ENCODE measurements around the gene CCND1. TPM values are rescaled to one million over a fixed set of nuclear protein-coding genes. Genes with fewer than 3 reads are reported as not detected.

The CCND1 gene
- total and polyA plus RNA-seq, 4 experiments from 2014 or later: 1.00 to 1.8 (median 1.6) TPM

- H3K27me3 ChIP-seq (ENCODE audit: insufficient read depth, low read length): peaks cover 10% of the 10 kb centered on the region
- Mint-ChIP-seq H3K4me3 (no peak overlapping the region), H3K9me3 (no peaks in the 10 kb centered on the region), H3K27ac (peak overlapping the region in 1 of 7 donors; percentile 36), H3K4me1 (peaks cover 8 to 14% (median 11%) of the 10 kb centered on the region in 4 donors), H3K27me3 (peaks cover 9 to 12% of the 10 kb centered on the region in 2 donors), H3K36me3 (peaks cover 0 to 1% of the 10 kb centered on the region in 2 donors)
- DNase-seq: peak in 1 of 5 donors; percentile 27
- no peaks in the 10 kb centered on the region for H3K9me3 ChIP-seq (ENCODE audit: control insufficient read depth in 1 of 2, low read length in 2 of 2)
- intact Hi-C loops (cut with micrococcal nuclease): no loop called here
- no peaks in the 10 kb centered on the region for H3K36me3 ChIP-seq (ENCODE audit: insufficient read depth, low read length)
- H3K27ac ChIP-seq (ENCODE audit: low read depth, low read length): no peak overlapping the region
- H3K4me3 ChIP-seq (ENCODE audit: low read length in 2 of 2): no peak overlapping the region
- peaks cover 19% of the 10 kb centered on the region for H3K4me1 ChIP-seq (ENCODE audit: insufficient read depth, low read length)
- ChIA-PET POLR2A (ENCODE audit: partially characterized antibody) (no interaction called here), CTCF (ENCODE audit: partially characterized antibody) (interaction anchor here (0.9 to 5.8 kb wide), 4 partner anchors 16 to 544 kb away, joined by 3 to 52 read pairs (median 26); partner anchors contain the start of gene MYEOV)
Observed at GRCh38 chr11:69644962-69645675, 4.2 kb downstream of the CCND1 start.

DNA sequence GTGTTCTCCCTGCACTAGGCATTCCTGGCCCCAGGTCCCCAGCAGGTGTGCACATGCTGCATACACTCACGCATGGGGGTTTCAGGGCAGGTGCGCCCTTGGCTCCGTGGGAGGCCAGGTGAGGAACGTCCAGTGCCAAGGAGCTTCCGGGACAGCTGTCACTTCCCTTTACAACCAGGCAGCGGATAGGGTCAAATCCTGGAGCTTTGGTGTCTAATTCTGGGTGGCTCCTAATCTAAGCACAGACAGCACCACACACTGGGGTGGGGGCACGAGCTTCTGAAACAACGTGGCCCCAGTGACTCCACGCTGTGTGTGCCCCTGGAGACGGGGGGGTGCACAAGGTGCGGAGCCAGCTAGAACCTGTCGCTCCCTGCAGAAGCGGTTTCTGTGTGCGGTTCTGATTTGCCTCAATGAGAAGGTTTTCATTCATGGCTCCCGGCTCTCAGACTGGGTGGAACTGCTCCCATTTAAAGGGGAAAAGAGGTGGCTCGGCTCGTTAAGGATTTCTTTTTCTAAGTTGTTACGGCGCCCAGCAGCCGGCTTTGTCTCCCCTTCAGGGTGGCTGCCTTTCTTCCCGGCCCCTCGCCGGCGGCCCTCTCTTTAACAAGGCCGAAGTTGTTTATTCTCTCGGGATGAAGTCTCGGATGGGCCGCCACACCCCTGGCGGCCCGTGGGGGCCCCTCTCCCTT is 5.0 kb downstream of the CCND1 start:
- peak in 1 of 5 donors; percentile 13 for DNase-seq
- Histone ChIP-seq H3K27ac (ENCODE audit: low read depth, low read length) (no peak overlapping the region), H3K9me3 (ENCODE audit: control insufficient read depth in 1 of 2, low read length in 2 of 2) (no peaks in the 10 kb centered on the region), H3K36me3 (ENCODE audit: insufficient read depth, low read length) (no peaks in the 10 kb centered on the region), H3K4me1 (ENCODE audit: insufficient read depth, low read length) (peaks cover 13% of the 10 kb centered on the region), H3K4me3 (ENCODE audit: low read length in 2 of 2) (no peak overlapping the region), H3K27me3 (ENCODE audit: insufficient read depth, low read length) (peaks cover 4% of the 10 kb centered on the region)
- H3K4me3 Mint-ChIP-seq: no peak overlapping the region
- peaks cover 5 to 7% of the 10 kb centered on the region in 2 donors for H3K27me3 Mint-ChIP-seq
- H3K4me1 Mint-ChIP-seq: peaks cover 4 to 6% (median 5%) of the 10 kb centered on the region in 4 donors
- intact Hi-C loops (cut with micrococcal nuclease): no loop called here
- POLR2A ChIA-PET (ENCODE audit: partially characterized antibody): no interaction called here
- CTCF ChIA-PET (ENCODE audit: partially characterized antibody): interaction anchor here (1.2 to 5.8 kb wide), 3 partner anchors 25 to 545 kb away, joined by 3 to 52 read pairs (median 48); partner anchors contain the start of gene MYEOV
- peaks cover 0 to under 1% of the 10 kb centered on the region in 2 donors for H3K36me3 Mint-ChIP-seq
- no peaks in the 10 kb centered on the region for H3K9me3 Mint-ChIP-seq
- peak overlapping the region in 1 of 7 donors; percentile 36 for H3K27ac Mint-ChIP-seq

GRCh38 chr11:69646493-69647389 is 5.8 kb downstream of the CCND1 start:
- no peak overlapping the region for H3K4me3 Mint-ChIP-seq
- CTCF ChIA-PET (ENCODE audit: partially characterized antibody): interaction anchor here (1.2 to 5.8 kb wide), 3 partner anchors 24 to 545 kb away, joined by 3 to 52 read pairs (median 48); partner anchors contain the start of gene MYEOV
- intact Hi-C loops (cut with micrococcal nuclease): no loop called here

DNA sequence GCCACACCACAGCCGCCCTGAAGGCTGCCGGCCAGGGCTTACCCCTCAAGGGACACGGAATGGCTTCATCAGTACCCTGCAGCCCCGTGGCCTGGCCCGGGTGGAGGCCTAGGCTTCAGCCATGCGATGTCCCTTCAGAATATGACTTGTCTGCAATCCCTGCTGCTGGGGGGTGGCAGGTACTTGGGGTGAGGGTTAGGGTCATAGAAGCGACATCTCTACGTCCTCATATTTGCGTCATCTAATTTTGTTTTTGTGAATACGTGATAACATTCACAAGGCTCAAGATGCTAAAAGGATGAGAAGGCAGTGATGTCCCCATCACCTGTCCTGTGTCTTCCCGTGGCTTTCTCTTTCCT is 6.4 kb downstream of the CCND1 start:
- Mint-ChIP-seq H3K27ac (no peak overlapping the region), H3K4me1 (no peaks in the 10 kb centered on the region), H3K4me3 (no peak overlapping the region), H3K27me3 (peaks cover 0 to 2% of the 10 kb centered on the region in 2 donors), H3K36me3 (peaks cover 0 to 2% of the 10 kb centered on the region in 2 donors), H3K9me3 (no peaks in the 10 kb centered on the region)
- H3K27ac ChIP-seq (ENCODE audit: low read depth, low read length): no peak overlapping the region
- ChIA-PET CTCF (ENCODE audit: partially characterized antibody) (no interaction called here), POLR2A (ENCODE audit: partially characterized antibody) (no interaction called here)
- H3K27me3 ChIP-seq (ENCODE audit: insufficient read depth, low read length): no peaks in the 10 kb centered on the region
- no peaks in the 10 kb centered on the region for H3K9me3 ChIP-seq (ENCODE audit: control insufficient read depth in 1 of 2, low read length in 2 of 2)
- H3K4me3 ChIP-seq (ENCODE audit: low read length in 2 of 2): no peak overlapping the region
- intact Hi-C loops (cut with micrococcal nuclease): no loop called here
- H3K4me1 ChIP-seq (ENCODE audit: insufficient read depth, low read length): peaks cover 6% of the 10 kb centered on the region
- no peak for DNase-seq
- H3K36me3 ChIP-seq (ENCODE audit: insufficient read depth, low read length): no peaks in the 10 kb centered on the region

More at GRCh38 chr11:69646493-69647389, 5.8 kb downstream of the CCND1 start:
- Histone ChIP-seq H3K36me3 (ENCODE audit: insufficient read depth, low read length) (no peaks in the 10 kb centered on the region), H3K4me1 (ENCODE audit: insufficient read depth, low read length) (peaks cover 6% of the 10 kb centered on the region), H3K27ac (ENCODE audit: low read depth, low read length) (no peak overlapping the region), H3K4me3 (ENCODE audit: low read length in 2 of 2) (no peak overlapping the region), H3K27me3 (ENCODE audit: insufficient read depth, low read length) (no peaks in the 10 kb centered on the region), H3K9me3 (ENCODE audit: control insufficient read depth in 1 of 2, low read length in 2 of 2) (no peaks in the 10 kb centered on the region)
- POLR2A ChIA-PET (ENCODE audit: partially characterized antibody): no interaction called here
- H3K36me3 Mint-ChIP-seq: peaks cover 0 to under 1% of the 10 kb centered on the region in 2 donors
- no peak overlapping the region for H3K27ac Mint-ChIP-seq
- no peaks in the 10 kb centered on the region for H3K4me1 Mint-ChIP-seq
- H3K9me3 Mint-ChIP-seq: no peaks in the 10 kb centered on the region
- peaks cover 0 to 2% of the 10 kb centered on the region in 2 donors for H3K27me3 Mint-ChIP-seq
- no peak for DNase-seq

GRCh38 chr11:69647761-69648497 is 7.0 kb downstream of the CCND1 start:
- H3K9me3 Mint-ChIP-seq: no peaks in the 10 kb centered on the region
- no peak for DNase-seq
- no peaks in the 10 kb centered on the region for H3K36me3 ChIP-seq (ENCODE audit: insufficient read depth, low read length)
- H3K36me3 Mint-ChIP-seq: peaks cover 0 to 2% of the 10 kb centered on the region in 2 donors
- no peak overlapping the region for H3K27ac Mint-ChIP-seq
- POLR2A ChIA-PET (ENCODE audit: partially characterized antibody): no interaction called here
- CTCF ChIA-PET (ENCODE audit: partially characterized antibody): no interaction called here
- peaks cover 6% of the 10 kb centered on the region for H3K4me1 ChIP-seq (ENCODE audit: insufficient read depth, low read length)
- intact Hi-C loops (cut with micrococcal nuclease): no loop called here
- no peaks in the 10 kb centered on the region for H3K27me3 ChIP-seq (ENCODE audit: insufficient read depth, low read length)
- H3K4me1 Mint-ChIP-seq: no peaks in the 10 kb centered on the region
- no peak overlapping the region for H3K27ac ChIP-seq (ENCODE audit: low read depth, low read length)
- H3K4me3 Mint-ChIP-seq: no peak overlapping the region
- no peaks in the 10 kb centered on the region for H3K9me3 ChIP-seq (ENCODE audit: control insufficient read depth in 1 of 2, low read length in 2 of 2)
- H3K27me3 Mint-ChIP-seq: peaks cover 0 to 2% of the 10 kb centered on the region in 2 donors
- H3K4me3 ChIP-seq (ENCODE audit: low read length in 2 of 2): no peak overlapping the region

- no peaks in the 10 kb centered on the region for H3K36me3 ChIP-seq (ENCODE audit: insufficient read depth, low read length)
- no peak overlapping the region for H3K27ac ChIP-seq (ENCODE audit: low read depth, low read length)
- ChIA-PET CTCF (ENCODE audit: partially characterized antibody) (interaction anchor here (1.0 kb wide), 1 partner anchor 548 kb away, joined by 4 read pairs; no protein-coding TSS in a partner anchor), POLR2A (ENCODE audit: partially characterized antibody) (no interaction called here)
- Mint-ChIP-seq H3K4me1 (no peaks in the 10 kb centered on the region), H3K4me3 (no peak overlapping the region), H3K27me3 (no peaks in the 10 kb centered on the region), H3K9me3 (no peaks in the 10 kb centered on the region), H3K36me3 (peaks cover 0 to 2% of the 10 kb centered on the region in 2 donors), H3K27ac (no peak overlapping the region)
- no peaks in the 10 kb centered on the region for H3K4me1 ChIP-seq (ENCODE audit: insufficient read depth, low read length)
- no peak for DNase-seq
- H3K9me3 ChIP-seq (ENCODE audit: control insufficient read depth in 1 of 2, low read length in 2 of 2): no peaks in the 10 kb centered on the region
- intact Hi-C loops (cut with micrococcal nuclease): no loop called here
- H3K27me3 ChIP-seq (ENCODE audit: insufficient read depth, low read length): no peaks in the 10 kb centered on the region
- H3K4me3 ChIP-seq (ENCODE audit: low read length in 2 of 2): no peak overlapping the region
Observed at GRCh38 chr11:69648679-69649575, 8.0 kb downstream of the CCND1 start.

Measured in CD4-positive, alpha-beta memory T cell (primary cell).